CD4-positive, alpha-beta T cell treated with Interleukin-6 at 100 ng/mL for 8 hours (primary cell): ENCODE data around the gene ST8SIA5.

Source experiments
- DNase-seq: peaks from one replicate; pipeline ENCODE4 v3.0.0-alpha.2; 2020; ENCODE audit warnings: mixed read lengths, low spot score

Gene ST8SIA5

DNA sequence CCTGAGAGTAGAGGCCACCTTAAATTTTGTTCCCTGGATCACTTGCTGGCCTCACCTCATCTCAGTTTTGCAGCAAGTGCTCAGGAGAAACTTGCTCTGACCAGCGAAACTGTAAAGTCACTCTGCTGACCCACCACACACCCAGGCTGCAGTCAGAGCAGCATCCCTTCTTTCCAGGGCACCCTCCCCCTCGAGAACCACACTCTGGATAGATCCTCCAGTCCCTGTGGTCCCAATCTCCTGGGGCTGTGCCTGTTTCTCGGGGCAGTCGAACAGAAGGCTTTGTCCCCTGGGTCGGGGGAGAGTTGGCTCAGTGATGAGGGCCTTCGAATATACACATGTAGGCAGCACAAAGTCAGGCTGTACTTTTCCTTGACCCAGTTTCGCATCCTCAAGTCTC is 18.4 kb downstream of the ST8SIA5 start:
- DNase-seq = no peak

GRCh38 chr18:46736736-46737135 is 20.1 kb downstream of the ST8SIA5 start:
- DNase-seq = no peak

GRCh38 chr18:46736135-46736534 is 20.7 kb downstream of the ST8SIA5 start:
- DNase-seq = no peak

DNA sequence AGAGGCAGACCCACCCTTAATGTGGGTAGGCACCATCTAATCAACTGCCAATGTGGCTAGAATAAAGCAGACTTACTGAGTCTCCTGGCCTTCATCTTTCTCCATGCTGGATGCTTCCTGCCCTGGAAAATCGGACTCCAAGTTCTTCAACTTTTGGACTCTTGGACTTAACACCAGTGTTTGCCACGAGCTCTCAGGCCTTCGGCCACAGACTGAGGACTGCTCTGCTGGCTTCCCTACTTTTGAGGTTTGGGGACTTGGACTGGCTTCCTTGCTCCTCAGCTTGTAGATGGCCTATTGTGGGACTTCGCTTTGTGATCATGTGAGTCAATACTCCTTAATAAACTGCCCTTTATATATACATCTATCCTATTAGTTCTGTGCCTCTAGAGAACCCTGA is 21.9 kb downstream of the ST8SIA5 start:
- no peak for DNase-seq

GRCh38 chr18:46733872-46734271 is 23.0 kb downstream of the ST8SIA5 start:
- no peak for DNase-seq

DNA sequence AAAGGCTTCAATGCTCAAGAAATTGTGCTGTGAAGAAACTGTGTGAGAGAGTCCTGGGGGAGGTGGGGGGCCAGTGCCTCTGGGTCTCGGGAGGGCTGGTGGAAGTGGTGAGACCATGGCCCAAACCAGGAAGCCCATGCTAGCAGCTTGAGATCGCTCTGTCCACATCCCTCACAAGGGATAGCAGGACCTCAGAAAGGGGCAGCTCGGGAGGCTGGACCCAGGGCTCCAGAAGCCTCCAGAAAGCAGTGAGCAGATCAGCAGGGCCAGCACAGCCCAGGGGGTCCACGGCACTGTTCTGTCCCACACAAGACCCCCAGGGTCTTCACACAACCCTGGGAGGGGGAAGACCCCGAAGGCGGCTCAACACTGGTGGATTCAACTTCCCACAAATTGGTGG is 24.1 kb downstream of the ST8SIA5 start:
- DNase-seq = no peak

- DNase-seq = no peak
These were observed 24.7 kb downstream of the ST8SIA5 start for GRCh38 chr18:46732201-46732600.

DNA sequence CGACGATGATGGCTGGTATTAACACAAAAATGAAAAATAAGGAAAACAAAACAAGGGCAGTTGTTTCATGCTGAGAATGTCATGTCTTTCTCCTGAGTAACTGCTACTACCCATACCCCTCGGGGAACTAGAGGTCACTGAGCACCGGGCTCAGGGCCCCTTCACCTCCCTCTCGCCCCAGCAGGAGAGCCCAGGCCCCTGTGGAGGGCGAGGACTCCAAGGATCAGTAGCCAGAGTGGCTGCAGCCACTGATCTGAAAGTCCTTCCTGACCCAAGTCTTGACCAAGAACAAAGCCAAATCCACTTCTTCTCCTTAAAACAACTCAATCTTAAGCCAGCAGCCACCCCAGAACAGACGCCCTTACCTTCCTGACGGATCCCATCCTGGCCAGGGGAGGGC is 25.5 kb downstream of the ST8SIA5 start:
- no peak for DNase-seq

GRCh38 chr18:46728219-46728930 is 28.5 kb downstream of the ST8SIA5 start:
- DNase-seq = no peak

GRCh38 chr18:46727177-46727576 is 29.7 kb downstream of the ST8SIA5 start:
- no peak for DNase-seq

- no peak for DNase-seq
These were observed 31.5 kb downstream of the ST8SIA5 start for GRCh38 chr18:46725310-46725709.

GRCh38 chr18:46723856-46724415 is 32.9 kb downstream of the ST8SIA5 start:
- no peak for DNase-seq

DNA sequence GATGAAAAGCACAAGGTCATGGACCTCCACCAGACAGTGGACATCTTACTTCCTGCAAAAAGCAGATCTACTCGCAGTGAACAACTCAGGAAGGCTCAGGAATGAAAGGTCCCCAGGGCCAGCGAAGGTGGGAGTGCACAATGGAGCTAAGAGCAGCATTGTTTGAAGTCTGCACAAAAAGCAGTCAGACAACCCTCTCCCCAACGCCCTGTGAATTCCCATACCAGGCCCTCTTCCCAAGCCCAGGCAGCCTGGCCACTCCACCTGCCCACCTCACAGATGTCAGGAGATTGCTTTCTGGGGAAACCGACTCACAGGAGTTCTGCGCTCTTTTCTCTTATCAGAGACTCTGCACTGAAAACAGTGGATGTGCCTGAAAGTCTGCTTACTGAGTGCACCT is 34.8 kb downstream of the ST8SIA5 start:
- DNase-seq = no peak

GRCh38 chr18:46721331-46721730 is 35.5 kb downstream of the ST8SIA5 start:
- DNase-seq = no peak

GRCh38 chr18:46720521-46720920 is 36.3 kb downstream of the ST8SIA5 start:
- no peak for DNase-seq

- DNase-seq = no peak
These were observed 36.8 kb downstream of the ST8SIA5 start for GRCh38 chr18:46720092-46720491.

GRCh38 chr18:46719388-46719787 is 37.5 kb downstream of the ST8SIA5 start:
- DNase-seq = no peak

DNA sequence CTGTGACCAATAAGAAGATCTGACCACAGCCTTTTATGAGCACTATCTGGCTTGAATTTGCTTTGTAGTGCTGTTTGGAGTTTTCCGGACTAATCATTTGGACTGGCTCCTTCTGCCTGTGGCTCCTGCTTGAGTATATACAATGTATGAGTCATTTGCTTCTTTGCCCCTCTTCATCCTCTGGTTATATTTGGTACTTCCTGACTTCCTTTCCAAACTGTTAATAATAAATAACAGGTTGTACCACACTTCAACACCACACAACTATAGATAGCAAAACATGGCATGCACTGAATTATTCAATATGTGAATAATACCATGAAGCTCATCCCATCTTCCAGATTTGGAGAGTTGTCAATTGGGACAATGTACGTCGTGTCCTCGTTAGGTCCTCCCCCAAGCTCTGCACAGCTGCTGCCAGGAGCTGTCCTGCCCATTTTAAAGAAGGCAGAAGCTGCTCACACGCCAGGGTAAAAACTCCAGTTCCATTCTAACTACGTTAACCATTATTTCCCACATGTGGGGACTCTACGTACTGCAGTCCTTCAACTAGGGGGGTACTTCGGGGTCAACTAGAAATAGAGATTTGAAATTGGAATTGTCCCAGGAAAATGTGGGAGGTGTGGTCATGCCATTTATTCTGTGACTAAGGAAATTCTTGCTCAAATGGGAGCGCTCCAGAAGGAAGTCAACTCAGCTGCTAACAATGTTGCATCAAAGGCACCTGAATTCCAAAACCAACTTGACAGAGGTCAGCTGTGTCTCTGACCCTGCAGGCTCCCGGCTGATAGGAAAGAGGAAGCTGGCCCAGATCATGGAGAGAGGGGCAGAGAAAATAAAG is 38.1 kb downstream of the ST8SIA5 start:
- DNase-seq = no peak

DNA sequence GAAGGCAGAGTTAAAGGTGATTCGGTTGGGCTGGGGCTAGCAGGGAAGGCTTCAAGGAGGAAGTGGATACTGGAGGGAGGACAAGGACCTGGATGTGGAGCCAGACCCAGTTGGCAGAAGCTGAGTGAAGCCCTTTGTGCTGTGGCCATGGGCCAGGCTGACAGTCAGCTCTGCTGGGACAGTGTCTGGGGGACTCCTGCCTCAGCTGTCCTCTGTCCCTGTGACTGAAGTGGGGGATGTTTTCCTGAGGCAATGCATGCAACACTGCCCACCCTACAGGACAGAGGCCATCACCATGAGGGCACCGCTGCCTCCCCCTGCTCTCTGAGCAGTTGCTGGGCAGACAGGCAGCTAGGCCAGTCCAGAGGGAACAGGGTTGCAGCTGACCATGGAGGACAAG is 40.0 kb downstream of the ST8SIA5 start:
- no peak for DNase-seq

- no peak for DNase-seq
These were observed 40.5 kb downstream of the ST8SIA5 start for GRCh38 chr18:46716336-46716735.

DNA sequence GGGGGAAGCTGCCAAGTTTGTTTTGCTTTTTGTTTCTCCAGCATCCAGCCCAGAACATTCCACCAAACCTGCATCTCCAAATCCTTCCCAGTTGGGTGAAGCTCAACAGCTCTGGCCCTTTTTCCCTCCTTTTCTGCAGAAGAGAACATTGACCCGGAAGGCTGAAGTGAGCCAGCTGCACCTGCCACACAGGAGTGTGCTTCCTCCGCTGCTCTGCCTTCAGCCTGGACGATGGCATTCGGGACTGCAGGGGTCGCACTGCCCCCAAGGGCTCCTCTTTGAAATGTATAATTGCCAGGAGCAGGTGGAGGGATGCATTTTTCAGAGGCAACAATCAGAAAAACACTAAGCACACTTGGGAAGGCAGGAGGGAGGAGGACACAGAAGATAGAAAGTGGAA is 41.8 kb downstream of the ST8SIA5 start:
- no peak for DNase-seq

DNA sequence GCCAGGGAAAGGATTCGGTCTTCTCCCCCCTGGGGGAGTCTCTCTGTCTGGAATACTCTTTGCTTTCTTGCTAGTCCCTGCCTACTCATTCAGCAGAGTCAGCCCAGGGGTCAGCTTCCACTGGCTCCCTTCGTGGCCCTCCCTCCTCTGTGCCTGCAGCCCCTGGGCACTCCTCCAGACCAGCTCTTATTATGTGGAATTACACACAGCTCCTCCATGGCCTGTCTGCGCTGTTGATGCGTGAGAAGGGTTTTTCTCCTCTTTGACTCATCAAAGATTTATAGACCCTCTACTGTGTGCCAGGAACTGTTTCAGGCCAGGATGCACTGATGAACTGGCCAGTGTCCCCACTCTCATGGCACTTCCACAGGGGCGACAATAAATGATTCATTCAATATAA is 44.4 kb downstream of the ST8SIA5 start:
- DNase-seq = no peak

DNA sequence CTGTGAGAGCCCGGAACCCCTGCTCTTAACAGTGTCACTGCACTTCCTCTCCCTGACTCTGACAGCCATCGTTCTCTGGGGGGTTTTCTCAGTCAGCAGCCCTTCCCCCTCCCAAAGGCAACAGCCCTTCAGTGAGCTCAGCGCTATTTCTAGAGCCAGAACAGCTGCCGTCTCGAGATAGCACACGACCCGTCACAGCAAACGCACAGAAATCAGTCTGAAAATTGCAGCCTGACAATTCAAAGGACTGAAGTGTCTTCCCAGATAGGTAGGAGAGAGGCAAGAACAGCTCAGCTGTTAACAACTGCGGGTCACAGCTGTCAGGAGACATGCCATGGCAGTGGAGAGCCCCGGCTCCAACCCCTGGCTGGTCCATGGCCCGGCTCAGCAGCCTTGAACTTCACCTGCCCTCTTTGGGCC is 45.4 kb downstream of the ST8SIA5 start:
- no peak for DNase-seq
